Aorta (tissue), 5 donors: ENCODE measurements around the gene ORM2. TPM values are rescaled to one million over a fixed set of nuclear protein-coding genes. Genes with fewer than 3 reads are reported as not detected.

ENCODE experiments used
- ATAC-seq: fragments of 200-7000 bp; cut with Tn5 transposase; one replicate; pipeline ENCODE4 v1.9.1; 2022; ENCODE audit warnings: moderate library complexity; ENCODE audit not compliant: low FRiP score
- DNase-seq, 2 donors: peaks; one replicate each; pipeline ENCODE4 v3.0.0-alpha.2; 2020
- H3K27ac ChIP-seq, 2 donors: one replicate each; pipeline ENCODE4 v1.5.1; 2013; ENCODE audit warnings: low read length in 2 of 2, mild to moderate bottlenecking in 2 of 2, moderate library complexity in 2 of 2, control low read depth in 1 of 2, inconsistent platforms in 1 of 2, low read depth in 1 of 2
- H3K27me3 ChIP-seq, 2 donors: one replicate each; pipeline ENCODE4 v1.6.1; 2013; ENCODE audit warnings: control low read depth in 1 of 2, low read length in 1 of 2, mild to moderate bottlenecking in 1 of 2, moderate library complexity in 1 of 2; ENCODE audit not compliant: insufficient read depth in 2 of 2, control insufficient read depth in 1 of 2
- H3K36me3 ChIP-seq, 2 donors: one replicate each; pipeline ENCODE4 v1.6.1; 2013; ENCODE audit warnings: control low read depth in 1 of 2, low read length in 1 of 2, mild to moderate bottlenecking in 1 of 2; ENCODE audit not compliant: insufficient read depth in 2 of 2, control insufficient read depth in 1 of 2
- H3K4me1 ChIP-seq, 2 donors: one replicate each; pipeline ENCODE4 v1.6.1; 2013; ENCODE audit warnings: low read length in 2 of 2, control low read depth in 1 of 2, mild to moderate bottlenecking in 1 of 2, moderate library complexity in 1 of 2; ENCODE audit not compliant: insufficient read depth in 2 of 2, control insufficient read depth in 1 of 2
- H3K4me3 ChIP-seq, 2 donors: one replicate each; pipeline ENCODE4 v1.5.1; 2013; ENCODE audit warnings: low read length in 2 of 2, control low read depth in 1 of 2, mild to moderate bottlenecking in 1 of 2
- H3K9me3 ChIP-seq: one replicate; pipeline ENCODE4 v1.6.1; 2013; ENCODE audit warnings: mild to moderate bottlenecking, low read length; ENCODE audit not compliant: control insufficient read depth
- WGBS, 2 donors: extraction: QIAGEN DNeasy Blood & Tissue Kit; methylation state at CpG; one replicate each; pipeline ENCODE4 v1.1.7; 2013; 5-methylcytosine and 5-hydroxymethylcytosine counted together
- intact Hi-C, 2 donors: fragments of 100-400 bp; cut with DNase I; formaldehyde crosslinking; loops; one replicate each; pipeline versions ENCODE4 v1.14.2 to v1.15.0; 2022
- polyA plus RNA-seq, 2 donors: library from polyadenylated mRNA; stranded (reverse); fragments of 200-250 nt; gene quantifications; one replicate each; pipeline ENCODE4 v1.2.3, GENCODE V29; 2013
- total RNA-seq, 2 donors: library from RNA; stranded (reverse); fragmentation: NEBNext Ultra II Directional; extraction: Animal tissue kit (Norgen Biotek cat#: 25700); gene quantifications; one replicate each; pipeline ENCODE4 v1.2.1, GENCODE V29; 2021
- donor health status: healthy with polysubstance abuse.
- donor health status: Bipolar disorder and iron deficiency.
- donor health status: DM: no; HTN: no; CAD: no.
- donor health status: DM: no; HTN: no; CAD: no.
- donor health status: DM: yes; HTN: yes; CAD: no.

The ORM2 gene
- total and polyA plus RNA-seq, 4 donors = not detected

DNA sequence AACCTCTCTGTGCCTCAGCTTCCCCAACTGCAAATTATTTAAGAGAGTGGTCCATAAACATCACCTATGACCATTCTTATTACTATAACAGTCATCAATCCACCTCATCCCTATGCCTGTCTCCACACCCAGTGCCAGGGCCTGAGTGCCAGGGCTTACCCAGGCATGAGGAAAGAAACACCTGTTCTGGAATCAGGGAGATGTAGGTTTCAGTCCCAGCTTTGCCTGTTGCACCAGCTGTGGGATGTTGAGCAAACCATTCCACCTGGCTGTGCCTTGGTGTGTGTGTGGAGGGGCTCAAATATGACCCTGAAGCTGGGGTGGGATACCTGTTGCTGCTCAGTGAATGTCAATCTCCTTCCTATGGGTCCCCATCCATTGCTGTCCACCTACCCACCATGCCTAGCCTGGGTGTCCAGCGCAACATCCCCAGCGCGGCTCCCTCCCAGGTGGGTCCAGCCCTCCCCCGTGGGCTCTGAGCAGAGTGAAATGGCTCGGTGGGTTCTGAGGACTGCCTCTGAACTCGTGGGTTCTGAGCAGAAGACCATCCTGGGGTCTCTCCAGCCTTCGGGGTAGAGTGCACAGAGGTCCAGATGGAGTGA lies 41.8 kb downstream of the ORM2 start:
- 78 to 84% methylated on average over 7 of the region's 7 CpGs for WGBS, 2 donors
- Histone ChIP-seq H3K27ac (no peak overlapping the region), H3K27me3 (no peaks in the 10 kb centered on the region), H3K36me3 (peaks cover 0 to 2% of the 10 kb centered on the region in 2 donors), H3K4me1 (no peaks in the 10 kb centered on the region), H3K9me3 (no peaks in the 10 kb centered on the region), H3K4me3 (no peak overlapping the region)
- peak in 1 of 2 donors; percentile 64 for DNase-seq
- no peak for ATAC-seq
- intact Hi-C loops = no loop called here

DNA sequence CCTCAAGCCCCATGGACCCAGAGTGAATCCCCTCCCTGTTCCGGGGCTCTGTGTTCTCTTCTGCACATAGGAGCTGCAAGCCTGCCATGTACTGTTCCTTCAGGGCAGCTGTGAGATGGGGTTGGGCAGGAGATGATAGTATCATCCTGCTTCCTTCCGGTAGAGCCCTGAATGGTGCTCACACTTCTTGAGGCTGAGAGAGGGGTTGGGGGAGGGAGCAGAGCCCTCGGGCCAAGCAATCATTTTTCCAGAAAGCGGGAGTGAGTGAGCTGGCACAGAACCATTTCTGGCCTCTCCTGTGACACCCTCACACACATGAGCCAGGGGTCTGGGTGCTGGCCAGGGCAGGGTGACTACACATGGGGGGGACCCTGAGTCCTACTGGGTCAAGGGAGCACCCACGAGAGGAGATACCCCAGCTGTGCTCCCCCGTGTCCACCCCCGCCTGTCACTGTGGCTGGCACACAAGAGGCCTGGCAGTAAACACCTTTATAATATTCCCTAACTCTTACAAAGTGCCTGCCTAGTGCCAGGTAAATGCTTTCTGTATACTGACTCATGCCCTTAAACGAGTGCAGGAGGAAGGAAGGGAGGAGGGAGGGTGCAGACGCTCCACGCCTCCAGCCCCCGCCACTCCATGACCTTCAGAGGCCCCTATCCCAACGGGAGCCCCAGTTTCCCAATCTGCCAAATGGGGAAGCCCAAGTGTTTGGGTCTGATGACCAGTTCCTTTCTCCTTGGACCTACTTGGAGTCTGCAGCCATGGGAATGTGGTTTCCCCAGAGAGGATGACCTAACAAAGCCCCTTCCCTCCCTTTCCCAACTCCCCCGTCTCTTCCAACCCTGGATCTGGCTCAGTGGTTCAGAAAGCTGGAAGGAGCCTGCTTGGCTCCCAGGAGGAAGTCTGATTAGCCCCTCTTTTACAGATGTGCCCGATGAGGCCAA lies 42.6 kb downstream of the ORM2 start:
- Histone ChIP-seq H3K4me3 (no peak overlapping the region), H3K36me3 (peaks cover 0 to 2% of the 10 kb centered on the region in 2 donors), H3K9me3 (no peaks in the 10 kb centered on the region), H3K27ac (no peak overlapping the region), H3K4me1 (no peaks in the 10 kb centered on the region), H3K27me3 (no peaks in the 10 kb centered on the region)
- intact Hi-C loops = no loop called here
- WGBS, 2 donors = 12 to 21% methylated on average over 14 of the region's 14 CpGs
- ATAC-seq (peak; percentile 40), DNase-seq (peak in 1 of 2 donors; percentile 77)

GRCh38 chr9:114372921-114373448 lies 43.3 kb downstream of the ORM2 start:
- Histone ChIP-seq H3K36me3 (peaks cover 0 to 1% of the 10 kb centered on the region in 2 donors), H3K27ac (peak overlapping the region in 1 of 2 donors; percentile 24), H3K27me3 (no peaks in the 10 kb centered on the region), H3K4me3 (no peak overlapping the region), H3K4me1 (no peaks in the 10 kb centered on the region), H3K9me3 (no peaks in the 10 kb centered on the region)
- peak; percentile 80 to 89 for DNase-seq
- 48 to 57% methylated on average over 6 to 9 of the region's 9 CpGs for WGBS, 2 donors
- intact Hi-C loops = no loop called here
- peak; percentile 70 for ATAC-seq

GRCh38 chr9:114373960-114374730 lies 44.5 kb downstream of the ORM2 start:
- Histone ChIP-seq H3K27me3 (no peaks in the 10 kb centered on the region), H3K4me3 (no peak overlapping the region), H3K27ac (no peak overlapping the region), H3K36me3 (peaks cover 0 to 1% of the 10 kb centered on the region in 2 donors), H3K4me1 (no peaks in the 10 kb centered on the region), H3K9me3 (no peaks in the 10 kb centered on the region)
- ATAC-seq = no peak
- intact Hi-C loops = no loop called here
- 86 to 89% methylated on average over 16 of the region's 16 CpGs for WGBS, 2 donors
- DNase-seq = peak in 1 of 2 donors; percentile 71

DNA sequence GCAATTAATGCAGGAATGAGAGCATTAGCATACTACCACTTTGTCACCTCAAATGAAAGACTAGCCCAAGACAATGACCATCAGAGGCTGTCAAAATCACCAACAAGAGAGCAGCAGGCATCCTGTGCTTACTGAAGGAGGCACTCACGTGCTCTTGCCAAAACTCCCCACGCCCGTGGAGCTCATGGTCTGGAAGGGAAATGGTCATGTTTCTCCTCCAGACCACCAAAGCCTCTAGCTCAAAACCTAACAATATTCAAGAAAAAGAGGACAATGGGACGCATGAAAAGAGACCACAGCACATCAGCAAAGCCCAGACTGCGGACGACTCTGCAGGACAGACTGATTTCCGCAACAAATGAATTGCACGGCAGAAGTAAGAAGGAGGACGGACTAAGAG lies 45.3 kb downstream of the ORM2 start:
- 75 to 76% methylated on average over 9 of the region's 9 CpGs for WGBS, 2 donors
- intact Hi-C loops = no loop called here
- Histone ChIP-seq H3K4me1 (no peaks in the 10 kb centered on the region), H3K4me3 (no peak overlapping the region), H3K27ac (no peak overlapping the region), H3K36me3 (peaks cover 0 to 1% of the 10 kb centered on the region in 2 donors), H3K9me3 (no peaks in the 10 kb centered on the region), H3K27me3 (no peaks in the 10 kb centered on the region)
- ATAC-seq = no peak
- peak in 1 of 2 donors; percentile 42 for DNase-seq

- DNase-seq = peak in 1 of 2 donors; percentile 55
- intact Hi-C loops = no loop called here
- Histone ChIP-seq H3K4me3 (no peak overlapping the region), H3K27ac (no peak overlapping the region), H3K27me3 (no peaks in the 10 kb centered on the region), H3K4me1 (no peaks in the 10 kb centered on the region), H3K36me3 (peaks cover 0 to 1% of the 10 kb centered on the region in 2 donors), H3K9me3 (no peaks in the 10 kb centered on the region)
- no peak for ATAC-seq
- WGBS, 2 donors = 81% methylated on average over 9 of the region's 9 CpGs
These were observed 45.9 kb downstream of the ORM2 start for GRCh38 chr9:114375386-114376175.

- no peak for ATAC-seq
- WGBS, 2 donors = 90 to 91% methylated on average over 19 of the region's 19 CpGs
- Histone ChIP-seq H3K4me1 (no peaks in the 10 kb centered on the region), H3K27ac (no peak overlapping the region), H3K9me3 (no peaks in the 10 kb centered on the region), H3K36me3 (peaks cover 0 to 1% of the 10 kb centered on the region in 2 donors), H3K27me3 (no peaks in the 10 kb centered on the region), H3K4me3 (no peak overlapping the region)
- DNase-seq = peak in 1 of 2 donors; percentile 63
- intact Hi-C loops = no loop called here
These were observed 47.1 kb downstream of the ORM2 start for GRCh38 chr9:114376586-114377445.
